Measurements from ENCODE around the gene OTUB2.
A peak's percentile ranks its signal among the peaks of the same experiment; 100 is the strongest.

OTUB2 gene

GRCh38 chr14:94041551-94042346, 15.6 kb downstream of the OTUB2 start:
- peak; percentile 58 for DNase-seq (ENCODE audit: low read depth)

- DNase-seq (ENCODE audit: low read depth) = no peak
These were observed 16.4 kb downstream of the OTUB2 start for GRCh38 chr14:94042433-94043091.

GRCh38 chr14:94043111-94043755, 17.1 kb downstream of the OTUB2 start:
- peak; percentile 40 for DNase-seq (ENCODE audit: low read depth)

- DNase-seq (ENCODE audit: low read depth) = no peak
These were observed 17.8 kb downstream of the OTUB2 start for GRCh38 chr14:94043756-94044475.

- DNase-seq (ENCODE audit: low read depth) = no peak
These were observed 18.4 kb downstream of the OTUB2 start for GRCh38 chr14:94044476-94045091.

- DNase-seq (ENCODE audit: low read depth) = no peak
These were observed 19.0 kb downstream of the OTUB2 start for GRCh38 chr14:94045101-94045500.

- no peak for DNase-seq (ENCODE audit: low read depth)
These were observed 19.6 kb downstream of the OTUB2 start for GRCh38 chr14:94045563-94046345.

- DNase-seq (ENCODE audit: low read depth) = no peak
These were observed 20.6 kb downstream of the OTUB2 start for GRCh38 chr14:94046696-94047250.

- DNase-seq (ENCODE audit: low read depth) = no peak
These were observed 21.4 kb downstream of the OTUB2 start for GRCh38 chr14:94047581-94047980.

GRCh38 chr14:94048691-94049624, 22.8 kb downstream of the OTUB2 start:
- no peak for DNase-seq (ENCODE audit: low read depth)

- no peak for DNase-seq (ENCODE audit: low read depth)
These were observed 23.5 kb downstream of the OTUB2 start for GRCh38 chr14:94049625-94050023.

- DNase-seq (ENCODE audit: low read depth) = no peak
These were observed 24.2 kb downstream of the OTUB2 start for GRCh38 chr14:94050231-94050880.

- DNase-seq (ENCODE audit: low read depth) = peak; percentile 16
These were observed 25.0 kb downstream of the OTUB2 start for GRCh38 chr14:94051115-94051514.

GRCh38 chr14:94051779-94052178, 25.6 kb downstream of the OTUB2 start:
- DNase-seq (ENCODE audit: low read depth) = no peak

- DNase-seq (ENCODE audit: low read depth) = no peak
These were observed 26.1 kb downstream of the OTUB2 start for GRCh38 chr14:94052199-94052598.

GRCh38 chr14:94052662-94053061, 26.5 kb downstream of the OTUB2 start:
- no peak for DNase-seq (ENCODE audit: low read depth)

GRCh38 chr14:94054401-94054800, 28.3 kb downstream of the OTUB2 start:
- no peak for DNase-seq (ENCODE audit: low read depth)

- DNase-seq (ENCODE audit: low read depth) = no peak
These were observed 28.8 kb downstream of the OTUB2 start for GRCh38 chr14:94054936-94055335.

Measured in stromal cell of bone marrow (primary cell).